Inferior parietal cortex (tissue), 1 donor: ENCODE data around the gene MRGPRF.
"Not testable (repeated sequence)": the region's sequence is repeated elsewhere in the genome, so short reads cannot be mapped to it uniquely, and the experiment has no call there.

Experiments
- DNase-seq: peaks from one replicate; pipeline ENCODE4 v3.0.0-alpha.2; 2016; ENCODE audit errors: extremely low spot score

Gene MRGPRF

DNA sequence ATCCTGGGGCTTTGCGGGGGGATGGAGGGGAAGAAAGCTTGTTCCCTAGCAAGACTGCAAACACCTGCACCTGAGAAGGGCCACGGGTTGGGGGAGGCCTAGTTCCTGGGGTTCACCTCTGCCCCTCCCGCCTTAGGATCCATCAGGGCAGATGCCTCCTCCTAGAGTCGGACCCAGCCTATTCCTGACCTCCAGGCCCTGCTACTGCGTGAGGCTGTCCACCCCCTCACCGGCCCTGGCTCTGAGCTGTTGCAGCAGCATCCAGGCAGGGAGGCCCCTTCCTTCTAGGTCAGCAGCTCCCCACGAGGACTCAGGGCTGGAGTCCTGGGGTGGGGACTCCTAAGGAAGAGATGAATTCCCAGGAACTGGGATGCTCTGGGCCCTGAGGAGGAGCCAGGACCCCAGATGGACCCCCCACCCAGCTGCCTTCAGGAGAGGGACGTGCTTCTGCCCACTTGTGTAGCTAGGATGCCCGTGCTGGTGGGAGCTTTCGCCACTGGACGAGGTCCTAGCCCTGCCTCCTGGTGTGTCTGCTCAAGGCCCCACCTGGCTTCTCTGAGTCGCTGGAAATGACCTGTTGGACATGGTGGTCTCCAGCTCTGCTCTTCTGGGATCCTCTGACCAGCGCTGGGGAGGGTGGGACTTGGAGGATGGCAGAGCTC, 10.3 kb downstream of the MRGPRF start:
- no peak for DNase-seq

GRCh38 chr11:69002110-69002569, 10.9 kb downstream of the MRGPRF start:
- DNase-seq, result no peak

DNA sequence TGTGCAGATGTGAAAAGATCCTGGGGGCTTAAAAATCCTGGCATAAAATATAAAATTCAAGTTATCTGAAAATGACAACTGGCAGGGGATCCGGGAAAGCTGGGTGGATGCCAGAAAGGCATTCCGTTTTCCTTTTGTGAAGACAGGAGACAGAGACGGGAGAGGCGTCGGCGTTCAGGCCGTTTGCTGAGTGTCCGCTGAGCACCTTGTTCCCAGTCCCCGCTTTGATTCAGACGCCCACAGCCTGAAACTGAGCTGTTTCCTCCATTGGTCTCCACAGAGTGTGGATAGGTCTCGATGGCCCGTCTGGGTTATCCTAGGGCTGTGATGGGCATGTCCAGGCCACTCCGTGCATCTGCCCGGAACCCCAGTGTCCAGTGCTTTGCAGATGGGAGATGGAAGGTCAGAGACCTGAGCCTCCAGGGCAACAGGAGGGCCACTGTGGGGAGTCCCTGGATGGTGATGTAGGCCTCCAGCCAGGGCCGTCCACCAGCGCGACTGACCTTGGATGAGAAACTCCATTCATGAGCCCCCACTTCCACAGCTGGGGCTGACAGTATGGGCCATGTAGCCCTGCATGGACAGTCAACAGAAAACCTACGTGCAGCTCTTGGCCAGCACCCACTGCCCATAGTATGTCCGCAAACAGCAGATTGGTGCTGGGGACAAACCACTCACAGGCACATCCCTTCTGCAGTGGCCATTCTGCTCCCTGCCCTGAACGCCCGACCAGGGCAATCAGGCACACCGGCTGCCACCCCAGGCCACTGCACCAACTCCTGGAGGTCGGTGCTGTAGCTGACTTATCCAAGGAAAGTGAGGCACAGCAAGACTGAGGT, 11.6 kb downstream of the MRGPRF start:
- DNase-seq, result no peak

GRCh38 chr11:69000831-69001242, 12.2 kb downstream of the MRGPRF start:
- no peak for DNase-seq

- no peak for DNase-seq
These were observed 12.7 kb downstream of the MRGPRF start for GRCh38 chr11:69000391-69000790.

DNA sequence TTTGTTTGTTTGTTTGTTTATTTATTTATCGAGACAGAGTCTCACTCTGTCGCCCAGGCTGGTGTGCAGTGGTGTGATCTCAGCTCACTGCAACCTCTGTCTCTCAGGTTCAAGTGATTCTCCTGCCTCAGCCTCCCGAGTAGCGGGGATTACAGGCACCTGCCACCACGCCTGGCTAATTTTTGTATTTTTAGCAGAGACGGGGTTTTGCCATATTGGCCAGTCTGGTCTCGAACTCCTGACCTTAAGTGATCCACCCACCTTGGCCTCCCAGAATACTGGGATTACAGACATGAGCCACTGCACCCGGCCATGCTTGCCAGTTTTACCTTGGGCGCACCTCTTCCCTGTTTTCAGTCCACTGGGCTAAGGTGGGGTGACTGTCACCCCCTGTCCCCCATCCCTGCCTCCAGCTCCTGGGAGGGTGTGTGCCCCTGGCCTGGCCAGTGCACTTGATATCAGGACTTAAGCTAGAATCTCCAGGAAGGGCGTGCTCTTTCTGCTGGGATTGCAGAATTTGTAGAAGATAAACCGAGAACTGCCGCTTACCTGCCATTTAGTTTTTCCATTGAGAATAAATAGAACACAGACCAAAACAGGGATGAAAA, 13.2 kb downstream of the MRGPRF start:
- DNase-seq, result not testable (repeated sequence)

GRCh38 chr11:68999093-68999747, 13.8 kb downstream of the MRGPRF start:
- DNase-seq, result no peak

DNA sequence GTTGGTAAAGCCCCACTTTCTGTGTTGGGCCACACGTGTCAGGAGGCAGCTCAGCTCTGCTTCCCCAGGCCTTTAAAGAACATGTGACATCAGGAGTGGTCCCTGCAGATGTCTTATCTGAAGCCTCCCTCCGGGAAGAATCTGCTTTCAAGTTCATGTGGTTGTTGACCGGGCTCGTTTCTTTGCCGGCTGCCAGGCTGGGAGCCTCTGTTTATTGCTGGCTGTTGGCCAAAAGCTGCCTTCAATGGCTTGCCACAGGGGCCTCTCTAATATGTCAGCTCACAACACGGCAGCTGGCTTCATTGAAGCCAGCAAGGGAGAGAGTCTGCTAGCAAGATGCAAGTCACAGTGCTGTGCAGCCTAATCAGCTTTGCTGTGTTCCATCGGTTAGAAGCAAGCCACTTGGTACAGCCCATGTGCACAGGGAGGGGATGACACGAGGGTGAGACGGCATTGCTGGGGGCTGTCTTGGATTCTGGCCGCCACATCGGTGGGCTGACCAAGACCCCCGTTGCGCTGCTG, 14.6 kb downstream of the MRGPRF start:
- no peak for DNase-seq

DNA sequence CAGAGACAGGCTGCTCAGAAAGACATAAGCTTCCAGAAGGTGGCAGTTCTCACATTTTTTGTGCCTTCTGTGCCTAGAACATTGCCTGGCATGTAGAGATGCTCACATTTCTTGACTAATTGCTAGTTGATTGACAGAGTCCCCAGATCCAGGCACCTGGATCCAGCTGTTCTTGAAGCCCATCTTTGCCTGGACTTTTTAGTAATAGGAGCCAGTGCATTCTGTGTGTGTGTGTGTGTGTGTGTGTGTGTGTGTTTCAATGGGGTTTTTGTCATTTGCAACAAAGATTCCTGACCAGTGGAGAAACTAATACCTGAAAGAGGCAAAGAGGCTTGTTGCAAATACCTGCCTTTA, 15.1 kb downstream of the MRGPRF start:
- no peak for DNase-seq

DNA sequence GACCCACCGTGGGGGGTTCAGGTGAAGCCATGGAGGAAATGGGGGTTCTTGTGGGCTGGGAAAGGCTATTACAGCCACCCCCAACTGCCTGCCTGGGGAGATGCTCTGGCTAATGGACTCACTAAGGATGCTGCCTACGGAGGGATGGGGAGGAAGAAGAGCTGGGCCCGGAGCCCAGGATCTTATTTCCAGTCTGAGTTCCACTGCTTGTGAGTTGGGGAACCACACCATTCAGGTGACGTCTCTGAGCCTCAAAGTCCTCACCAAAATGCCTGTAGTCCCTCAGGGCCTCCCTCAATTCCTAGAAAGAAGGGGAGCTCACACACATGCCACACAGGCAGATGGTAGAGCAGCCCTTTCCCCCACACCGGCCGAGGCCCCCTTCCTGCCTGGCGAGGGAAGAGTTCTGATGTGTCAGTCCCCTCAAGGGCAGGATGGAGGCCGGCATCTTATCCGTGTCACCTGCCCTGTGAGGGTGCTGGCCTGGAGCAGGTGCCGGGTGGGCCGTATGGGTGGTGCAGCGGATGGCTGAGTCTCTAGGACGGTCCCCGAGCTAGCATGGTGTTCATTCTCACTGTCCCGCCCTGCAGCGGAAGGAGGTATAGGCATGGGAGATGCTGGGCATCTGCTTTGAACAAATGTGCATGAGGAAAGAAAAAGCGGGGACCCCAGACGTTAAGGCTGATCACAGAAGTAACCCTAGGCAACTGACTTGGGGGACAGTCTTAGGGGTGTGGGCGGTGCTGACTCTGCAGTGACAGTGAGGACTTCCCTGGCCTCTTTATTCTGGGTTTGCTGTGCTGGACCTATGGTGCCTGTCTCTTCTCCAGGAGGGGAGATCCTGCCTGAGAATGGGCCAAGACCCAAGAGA, 15.7 kb downstream of the MRGPRF start:
- no peak for DNase-seq

DNA sequence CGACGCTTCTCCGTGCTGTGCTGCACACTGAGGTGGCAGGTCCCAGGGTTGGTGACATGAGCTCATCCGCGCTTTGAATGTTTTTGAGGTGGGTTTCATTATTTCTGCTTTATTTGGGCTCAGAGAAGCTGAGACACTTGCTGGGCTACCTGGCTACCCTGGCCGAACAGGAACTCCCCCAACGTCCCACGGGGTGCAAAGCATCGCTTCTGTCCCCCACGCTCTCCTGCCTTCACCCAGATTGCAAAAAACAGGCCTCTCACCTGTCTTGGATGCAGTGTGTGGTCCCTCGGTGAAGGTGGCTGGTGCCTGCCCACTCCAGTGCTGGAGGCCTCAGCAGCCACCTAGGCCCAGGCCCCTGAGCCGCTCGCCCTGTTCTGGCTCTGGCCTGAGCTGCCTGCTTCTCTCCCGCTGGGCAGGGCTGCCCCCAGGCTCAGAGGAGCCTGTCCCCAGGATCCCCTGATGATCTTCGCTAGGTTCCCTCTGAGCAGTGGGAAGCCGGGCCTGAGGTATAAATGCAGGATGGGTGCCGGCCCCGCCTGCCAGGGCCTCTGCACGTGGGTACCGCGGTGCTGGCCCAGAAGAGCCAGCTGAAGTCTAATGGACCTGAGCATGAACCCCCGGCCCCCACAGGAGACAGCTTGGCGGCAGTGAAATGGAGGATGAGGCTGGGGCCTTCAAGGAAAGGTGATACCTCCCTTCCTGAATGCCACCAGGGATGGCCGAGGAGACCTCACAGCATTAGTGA, 16.5 kb downstream of the MRGPRF start:
- DNase-seq, result no peak

- DNase-seq, result no peak
These were observed 18.2 kb downstream of the MRGPRF start for GRCh38 chr11:68994894-68995285.

- DNase-seq, result no peak
These were observed 18.7 kb downstream of the MRGPRF start for GRCh38 chr11:68994161-68994893.

- DNase-seq, result no peak
These were observed 19.5 kb downstream of the MRGPRF start for GRCh38 chr11:68993546-68993945.

DNA sequence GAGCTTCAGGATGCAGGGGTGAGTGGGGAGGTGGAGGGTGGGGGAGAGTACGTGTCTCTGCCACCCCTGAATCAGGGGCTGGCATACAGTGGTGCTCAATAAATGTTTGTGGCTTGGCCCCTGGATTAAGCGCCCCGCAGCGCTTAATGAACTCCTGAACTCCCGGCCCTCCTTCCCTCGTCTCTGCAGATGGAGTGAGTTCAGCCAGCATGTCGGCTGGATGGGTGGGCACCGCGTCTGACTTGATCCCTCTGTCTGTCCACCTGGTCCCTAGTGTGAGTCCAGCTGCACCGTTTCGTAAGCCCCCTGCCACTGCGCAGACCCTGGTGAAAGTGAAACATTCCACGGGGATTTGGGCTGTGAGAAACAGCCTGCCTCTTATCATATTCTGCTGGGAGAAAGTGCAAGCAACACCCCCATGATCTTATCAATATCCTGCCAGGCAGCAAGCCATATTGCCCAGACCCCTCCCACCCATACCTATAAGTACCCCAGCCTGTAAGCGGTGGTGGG, 20.2 kb downstream of the MRGPRF start:
- no peak for DNase-seq

DNA sequence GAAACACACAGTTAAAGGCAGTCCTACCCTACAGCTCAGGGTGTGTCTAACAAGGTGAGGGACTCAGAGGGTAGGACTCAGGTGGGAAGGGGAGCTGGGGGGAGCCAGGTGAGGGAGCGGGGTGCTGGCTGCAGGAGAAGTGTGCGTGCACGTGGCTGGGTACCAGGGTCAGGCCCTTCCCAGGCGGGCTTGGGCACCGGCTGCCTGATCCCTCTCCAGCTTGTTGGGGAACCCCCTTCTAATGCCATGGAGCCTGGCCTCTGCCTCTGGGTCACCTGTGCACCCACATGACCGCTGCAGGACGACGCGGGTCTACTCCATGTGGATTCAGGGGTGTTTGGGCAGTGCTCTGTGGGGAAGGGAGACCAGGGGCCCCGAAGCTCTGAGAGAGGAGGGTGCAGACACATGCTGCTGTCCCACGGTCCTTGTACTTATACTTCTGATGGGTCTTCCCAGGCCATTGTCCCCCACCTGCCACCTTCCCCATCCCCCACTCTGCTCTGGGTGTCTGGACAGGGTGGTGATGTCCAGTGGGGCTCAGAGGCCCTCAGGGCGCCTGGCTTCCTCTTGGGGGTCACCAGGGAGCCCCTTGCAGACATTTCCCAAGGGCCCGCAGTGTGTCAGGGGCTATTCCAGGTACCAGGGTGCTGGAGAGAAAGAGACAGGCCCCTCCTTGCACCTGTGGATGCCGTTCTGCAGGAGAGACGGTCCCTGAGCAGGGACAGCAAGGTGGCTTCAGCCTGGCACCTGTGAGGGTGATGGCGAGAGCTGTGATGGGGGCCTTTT, 21.9 kb downstream of the MRGPRF start:
- DNase-seq, result no peak

GRCh38 chr11:68989936-68990606, 23.0 kb downstream of the MRGPRF start:
- no peak for DNase-seq

GRCh38 chr11:68988491-68988890, 24.6 kb downstream of the MRGPRF start:
- peak; percentile 56 for DNase-seq
